Measurements from ENCODE around the gene KISS1.

KISS1 gene

DNA sequence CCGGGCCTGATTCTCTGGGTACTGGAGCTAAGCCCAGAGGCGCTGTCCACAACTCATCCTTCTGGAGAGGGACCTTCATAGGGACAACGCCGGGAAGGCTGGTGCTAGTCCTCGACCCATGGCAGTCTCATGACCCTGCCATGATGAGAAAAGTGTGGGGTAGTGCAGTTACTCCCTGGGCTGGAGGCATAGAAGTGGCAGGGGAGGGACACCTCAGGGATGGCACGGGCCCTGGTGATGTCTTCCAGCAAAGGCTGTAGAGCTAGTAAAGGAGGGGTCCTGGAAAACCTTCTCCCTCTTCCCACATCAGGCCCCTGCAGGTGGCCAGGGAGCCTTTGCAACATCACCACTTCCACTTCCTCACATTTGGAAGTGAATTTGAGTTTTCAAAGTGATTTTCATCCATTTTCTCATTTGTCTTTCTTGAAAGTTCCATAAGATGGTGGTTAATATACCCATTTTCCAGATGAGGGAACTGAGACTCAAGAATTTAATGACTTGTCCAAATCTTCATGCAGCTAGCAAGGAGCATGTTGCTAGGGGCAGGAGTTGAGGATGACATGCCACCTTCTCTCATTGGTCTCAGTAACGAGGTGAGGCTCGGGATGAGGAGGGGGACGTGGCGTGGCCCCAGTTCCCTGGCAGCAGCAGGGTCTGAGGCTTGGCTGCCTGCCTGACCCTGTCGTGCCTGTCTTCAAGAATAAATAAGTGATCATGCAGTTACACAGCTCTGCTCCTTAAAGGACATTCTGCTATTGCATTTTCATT is 20.8 kb upstream of the KISS1 start:
- no peak for DNase-seq

DNA sequence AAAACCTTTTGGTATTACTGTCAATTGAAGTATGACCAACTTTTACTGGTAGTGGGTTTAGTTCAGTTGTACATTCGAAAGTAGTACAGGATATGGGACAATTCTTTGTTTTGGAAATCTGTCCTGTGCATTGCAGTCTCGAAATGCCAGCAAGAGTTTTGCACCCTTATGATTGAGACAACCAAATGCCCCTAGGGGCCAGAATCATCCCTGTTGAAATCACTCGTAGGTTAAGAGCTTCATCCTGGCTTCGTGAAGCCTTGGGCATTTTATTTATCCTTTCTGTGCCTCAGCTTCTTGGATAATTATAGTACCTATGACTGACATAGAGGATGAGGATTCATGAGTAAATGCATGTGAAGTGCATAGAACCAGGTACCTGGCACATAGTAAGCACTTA is 19.9 kb upstream of the KISS1 start:
- DNase-seq, result no peak

DNA sequence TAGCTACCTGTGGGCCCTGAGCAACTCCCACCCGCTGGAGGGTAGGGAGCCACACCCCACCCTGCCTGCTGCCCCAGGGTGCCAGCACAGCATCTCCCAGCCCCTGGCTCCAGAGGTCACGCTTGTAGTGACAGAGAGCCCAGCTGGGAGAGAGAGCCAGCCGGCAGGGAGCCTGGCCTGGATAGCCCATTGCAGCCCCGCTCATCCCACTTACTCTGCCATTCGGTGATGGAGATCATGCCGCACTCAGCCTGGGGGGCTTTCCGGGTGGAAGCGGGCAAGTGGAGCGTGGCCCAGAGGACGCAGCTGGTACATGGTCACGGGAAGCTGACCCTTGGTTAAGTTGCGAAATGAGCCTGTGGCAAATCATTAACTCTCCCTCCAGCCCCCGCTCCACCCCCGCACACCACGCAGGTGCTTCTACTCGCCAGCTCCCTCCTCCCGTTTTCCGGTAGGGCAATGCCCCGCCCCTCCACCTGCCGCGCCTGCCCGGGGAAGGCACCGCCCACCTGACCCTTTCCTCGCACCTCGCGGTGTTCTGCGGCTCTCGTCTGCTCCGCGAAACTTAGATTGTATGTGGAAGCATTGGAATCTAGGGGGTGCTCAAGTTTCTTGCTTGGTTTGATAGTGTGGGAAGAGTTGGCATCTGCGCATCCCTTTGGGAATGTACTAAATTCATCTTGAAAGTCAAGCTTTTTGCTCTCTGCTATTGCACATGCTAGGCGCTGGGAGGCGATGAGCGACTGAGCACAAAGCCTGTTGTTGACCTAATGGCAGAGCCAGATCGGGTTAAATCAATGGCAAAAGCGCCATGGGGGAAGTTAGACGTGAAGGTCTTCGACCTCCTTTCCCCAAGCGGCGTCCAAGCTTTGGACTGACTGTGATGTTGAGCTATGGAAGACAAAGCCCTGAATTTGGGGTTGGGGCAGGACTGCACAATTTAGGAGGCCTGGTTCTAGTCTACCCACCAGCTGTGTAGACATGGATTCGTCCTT is 17.7 kb upstream of the KISS1 start, which contains the start of gene GOLT1A:
TSS of gene GOLT1A (minus strand) at position 321 of the 995 bp plus-strand sequence. CDS start at position 239, 82 bp downstream.
- DNase-seq, result no peak

DNA sequence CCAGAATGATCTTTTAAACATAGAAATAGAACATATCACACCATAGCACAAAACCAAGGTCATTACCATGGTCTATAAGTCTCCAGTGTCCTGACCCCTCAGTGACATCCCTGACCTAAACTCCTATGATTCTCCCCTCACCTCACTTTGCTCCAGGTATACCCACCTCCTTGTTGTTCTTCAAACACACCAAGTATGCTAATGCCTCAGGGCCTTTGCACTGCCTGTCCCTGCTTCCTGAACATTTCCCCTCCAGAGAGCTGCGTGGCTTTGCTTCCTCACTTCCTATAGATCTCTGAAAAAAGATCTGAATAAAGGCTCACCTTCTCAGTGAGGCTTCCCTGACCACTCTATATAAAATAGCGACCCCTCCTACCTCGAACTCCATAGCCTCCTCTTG is 16.4 kb upstream of the KISS1 start:
- DNase-seq, result no peak

DNA sequence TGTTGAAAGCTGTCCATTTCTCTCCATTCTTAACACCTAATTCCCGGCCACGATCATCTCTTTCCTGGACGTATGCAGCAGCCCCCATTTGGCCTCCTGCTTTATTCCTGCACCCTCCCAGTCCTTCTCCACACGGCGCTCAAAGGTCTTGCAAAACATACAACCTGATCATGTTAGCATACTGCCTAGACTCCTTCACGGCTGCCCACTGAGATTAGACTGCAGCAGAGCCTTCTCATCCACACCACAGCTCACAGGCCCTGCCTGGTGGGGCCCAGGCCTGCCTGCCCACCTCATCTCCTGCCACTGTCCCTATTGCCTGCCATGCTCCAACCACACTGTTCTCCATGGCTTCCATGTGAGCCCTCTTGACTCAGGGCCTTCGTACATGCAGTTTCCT is 14.8 kb upstream of the KISS1 start:
- no peak for DNase-seq

DNA sequence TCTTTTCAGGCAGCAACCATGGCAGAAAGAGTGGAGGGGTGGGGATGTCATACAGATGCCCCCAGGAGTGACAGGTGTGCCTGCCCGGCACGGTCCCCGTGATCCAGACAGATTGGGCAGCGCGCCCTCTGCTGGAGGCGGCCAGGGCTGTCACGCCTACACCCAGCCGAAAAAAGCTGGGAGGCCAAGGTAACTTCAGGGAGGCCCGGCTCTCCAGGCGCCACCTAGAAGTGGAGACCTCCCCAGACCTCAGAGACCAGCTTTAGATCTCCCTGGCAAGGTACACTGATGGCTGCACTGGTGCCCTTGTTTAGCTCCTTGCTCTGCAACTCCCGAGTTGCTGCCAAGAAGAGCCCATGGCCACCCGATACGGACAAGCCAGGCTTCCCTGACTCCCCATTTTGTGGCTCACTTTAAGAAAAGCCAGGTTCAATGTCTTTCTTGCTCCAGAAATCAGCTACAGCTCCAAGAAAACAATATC is 10.9 kb upstream of the KISS1 start:
- no peak for DNase-seq

DNA sequence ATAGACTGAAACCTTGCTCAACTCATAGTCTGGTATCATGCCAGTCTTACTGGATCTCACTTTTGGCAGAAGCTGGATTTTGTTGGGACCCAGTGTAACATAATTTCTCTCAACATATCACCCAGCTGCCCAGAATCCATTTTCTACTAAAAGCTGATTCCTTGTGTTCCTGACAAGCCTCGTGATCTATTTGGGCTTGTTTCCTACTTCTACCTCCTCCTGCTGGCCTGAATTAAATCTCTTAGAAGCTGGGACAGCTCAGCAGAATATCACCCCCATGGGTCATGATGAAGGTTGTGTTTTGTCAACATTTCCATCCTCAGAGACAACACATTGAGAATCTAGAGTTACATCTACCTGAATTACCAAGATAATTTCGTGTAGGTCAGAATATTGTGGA is 9.8 kb upstream of the KISS1 start:
- DNase-seq, result no peak

DNA sequence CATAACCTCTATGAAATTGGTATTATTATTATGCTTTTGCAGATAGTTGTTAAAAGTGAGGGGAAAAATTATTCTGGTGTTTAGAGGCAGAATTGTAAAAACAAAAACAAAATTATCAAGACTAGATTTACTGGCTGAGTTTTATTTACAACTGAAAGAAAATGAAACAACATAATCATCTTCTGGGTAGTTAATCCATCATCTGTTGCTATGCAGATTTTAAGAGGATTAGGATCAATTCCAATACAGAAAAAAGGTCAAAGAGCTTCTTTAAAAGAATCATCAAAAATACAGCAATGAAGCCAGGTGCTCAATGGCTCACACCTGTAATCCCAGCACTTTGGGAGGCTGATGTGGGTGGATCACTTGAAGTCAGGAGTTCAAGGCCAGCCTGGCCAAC is 9.2 kb upstream of the KISS1 start:
- DNase-seq, result no peak

DNA sequence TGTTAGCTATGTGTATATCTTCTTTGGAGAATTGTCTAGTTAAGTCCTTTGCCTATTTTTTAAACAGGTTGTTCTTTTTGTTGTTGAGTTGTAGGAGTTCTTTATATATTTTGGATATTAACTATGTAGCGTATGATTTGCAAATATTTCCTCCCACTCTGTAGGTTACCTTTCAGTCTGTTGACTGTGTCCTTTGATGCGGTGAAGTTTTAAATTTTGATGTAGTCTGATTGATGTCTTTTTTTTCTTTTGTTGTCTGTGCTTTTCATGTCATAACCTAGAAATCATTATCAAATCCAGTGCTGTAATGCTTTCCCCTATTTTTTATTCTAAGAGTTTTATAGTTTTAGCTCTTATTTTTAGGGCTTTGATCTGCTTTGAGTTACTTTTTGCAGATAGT is 8.7 kb upstream of the KISS1 start:
- no peak for DNase-seq

DNA sequence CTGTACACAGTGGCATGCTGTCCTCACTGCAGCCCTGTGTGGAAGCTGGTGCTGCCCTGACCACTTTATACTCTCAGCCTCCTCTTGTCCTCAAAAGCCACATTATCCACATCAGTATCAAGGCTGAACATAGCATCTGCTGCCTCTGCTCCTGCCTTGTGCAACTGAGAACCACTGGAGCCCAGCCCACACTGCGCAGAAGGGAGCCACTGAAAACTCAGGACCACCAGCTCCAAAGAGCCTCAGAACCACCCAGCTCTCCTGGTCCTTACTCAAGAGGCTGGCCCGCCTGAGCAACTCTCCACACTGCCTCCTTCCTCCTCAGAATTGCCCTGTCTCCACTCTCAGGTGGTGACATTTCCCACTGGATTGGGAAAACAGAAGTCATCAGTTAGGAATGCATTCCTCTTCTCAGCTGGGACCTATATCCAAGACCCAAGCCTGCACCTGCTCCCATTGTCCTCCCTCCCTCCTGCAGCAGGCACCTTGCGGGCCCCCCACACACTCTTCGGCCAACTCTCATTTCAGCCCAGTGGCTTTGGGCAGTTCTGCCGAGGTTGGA is 7.0 kb upstream of the KISS1 start:
- no peak for DNase-seq

DNA sequence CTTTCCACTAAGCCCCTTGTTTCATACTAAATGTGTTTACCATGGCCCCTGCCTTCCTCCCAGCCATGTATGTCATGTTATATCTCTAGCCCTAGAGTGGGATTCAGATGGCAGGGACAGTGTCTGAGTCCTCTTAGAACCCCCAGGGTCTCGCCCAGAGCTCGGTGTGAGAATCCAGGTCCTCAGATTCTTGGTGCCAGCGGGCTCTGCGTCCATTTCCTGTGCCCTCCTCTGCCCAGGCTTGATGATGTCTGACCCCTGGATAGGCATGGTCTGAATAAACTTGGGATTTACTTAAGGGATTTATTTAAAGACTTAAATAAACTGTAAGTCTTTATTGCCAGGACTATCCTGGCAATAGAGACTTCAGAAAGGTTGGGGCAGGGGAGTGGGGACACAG is 6.2 kb upstream of the KISS1 start:
- DNase-seq, result no peak

DNA sequence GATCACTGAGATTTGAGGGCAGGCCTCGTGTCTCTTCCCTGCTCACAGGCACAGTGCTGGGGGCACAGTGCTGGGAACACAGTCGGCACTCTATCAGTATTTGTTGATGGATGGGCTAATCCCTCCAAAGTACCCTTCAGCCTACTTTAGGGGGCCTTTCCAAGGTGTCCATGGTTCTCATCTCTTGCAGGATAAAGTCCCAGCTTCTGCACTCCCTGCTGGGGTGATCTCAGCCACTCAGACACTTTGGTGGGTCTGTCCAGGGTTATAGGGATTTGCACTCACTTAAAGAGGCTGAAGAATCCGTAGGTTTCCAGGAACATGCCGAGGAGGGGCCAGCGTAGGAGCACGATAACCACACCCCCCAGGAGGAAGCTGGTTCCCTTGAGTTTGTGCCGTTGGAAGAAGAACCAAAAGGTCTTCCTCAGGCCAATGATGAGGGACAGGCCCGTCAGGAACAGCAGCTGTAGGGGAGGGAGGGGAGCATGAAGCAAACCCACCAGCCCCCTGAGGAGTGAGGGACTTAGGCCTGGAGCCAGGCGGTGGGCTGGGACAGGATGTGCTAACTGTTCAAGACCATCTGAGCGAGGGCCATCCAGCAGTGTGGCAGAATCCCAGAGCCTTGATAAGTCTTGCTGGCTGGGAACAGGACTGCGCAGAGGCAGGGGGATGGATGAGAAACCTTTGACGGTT is 5.2 kb upstream of the KISS1 start:
- DNase-seq, result no peak

DNA sequence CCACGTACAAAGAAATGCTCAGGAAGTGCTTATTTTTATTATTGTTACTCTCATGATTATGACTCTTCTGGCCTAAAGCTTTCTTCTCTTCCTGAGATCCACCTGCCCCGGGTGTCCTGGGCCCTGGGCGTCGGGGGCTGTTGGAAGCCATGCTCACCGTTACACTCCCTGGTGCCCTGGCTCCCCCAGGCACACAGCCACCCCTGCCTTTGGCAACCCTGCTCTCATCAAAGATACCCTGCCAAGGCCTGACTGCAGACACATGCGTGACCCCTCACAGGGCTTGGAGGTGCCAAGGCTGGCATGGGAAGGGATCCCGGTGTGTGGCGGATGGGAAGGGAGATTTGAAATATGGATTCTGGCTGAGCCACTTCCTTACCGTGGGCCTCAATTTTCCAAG is 3.3 kb upstream of the KISS1 start:
- no peak for DNase-seq

DNA sequence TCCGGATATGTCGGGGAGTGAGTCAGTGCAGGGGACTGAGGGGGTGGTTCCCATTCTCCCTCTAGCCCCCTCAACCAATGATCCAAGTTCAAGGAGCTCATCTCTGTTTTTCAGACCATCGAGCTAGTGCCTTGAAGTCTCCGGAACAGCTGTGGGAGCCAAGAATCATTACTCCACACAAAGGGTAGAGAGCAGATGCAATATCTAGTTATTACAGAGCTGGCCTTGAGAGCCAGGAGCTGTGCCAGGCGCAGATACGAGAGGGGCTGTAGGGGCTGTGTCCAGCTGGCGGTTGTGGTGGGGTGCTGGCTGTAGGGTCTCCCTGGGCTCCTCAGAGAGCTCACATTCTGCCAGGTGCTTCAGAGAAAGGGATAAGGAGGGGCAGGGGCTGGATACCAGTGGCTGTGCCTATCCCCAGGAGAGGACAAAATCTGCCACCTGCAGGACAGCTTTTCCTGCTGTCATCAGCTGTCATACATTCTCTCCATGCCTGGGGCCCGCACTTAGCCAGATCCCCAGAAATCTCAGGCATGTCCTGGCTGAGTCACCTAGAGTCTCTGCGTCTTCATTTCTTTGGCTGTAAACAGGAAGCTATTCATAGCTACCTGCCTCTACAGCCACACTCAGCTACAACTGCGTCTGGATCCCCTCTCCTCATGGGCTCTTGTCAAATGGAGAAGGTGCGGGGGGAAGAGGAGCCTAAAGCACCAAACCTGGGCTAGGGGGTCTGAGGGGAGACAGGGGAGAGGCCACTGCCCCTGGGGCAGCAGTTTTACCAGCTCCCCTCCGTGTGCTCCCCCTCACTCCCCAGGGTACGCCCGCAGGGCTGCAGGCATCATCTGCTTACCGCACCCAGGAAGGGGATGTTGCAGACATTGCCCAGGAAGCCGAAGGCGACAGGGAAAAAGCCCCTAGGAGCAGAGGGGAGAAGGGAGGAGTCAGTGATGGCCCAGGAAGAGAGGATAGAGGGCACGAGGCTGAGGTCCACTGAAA is 2.4 kb upstream of the KISS1 start:
- no peak for DNase-seq

DNA sequence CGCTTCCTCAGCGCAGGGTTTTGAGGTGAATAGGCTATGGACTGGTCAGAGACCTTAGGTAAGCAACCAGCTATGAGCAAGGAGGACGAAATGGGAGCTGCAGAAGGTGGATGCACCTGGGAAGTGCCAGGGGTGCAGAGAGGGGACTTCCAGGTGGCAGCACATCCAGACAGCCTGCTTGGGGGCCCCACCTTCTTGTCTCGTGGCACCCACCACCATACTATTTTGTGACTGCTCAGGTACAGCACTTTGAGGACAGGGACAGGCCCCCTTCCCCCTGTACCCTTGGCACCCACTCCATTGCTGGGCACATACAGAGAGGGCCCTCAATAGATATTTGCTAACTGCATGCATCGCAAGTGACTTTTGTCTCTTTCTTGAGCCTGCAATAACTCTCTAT is 777 bp upstream of the KISS1 start:
- no peak for DNase-seq

DNA sequence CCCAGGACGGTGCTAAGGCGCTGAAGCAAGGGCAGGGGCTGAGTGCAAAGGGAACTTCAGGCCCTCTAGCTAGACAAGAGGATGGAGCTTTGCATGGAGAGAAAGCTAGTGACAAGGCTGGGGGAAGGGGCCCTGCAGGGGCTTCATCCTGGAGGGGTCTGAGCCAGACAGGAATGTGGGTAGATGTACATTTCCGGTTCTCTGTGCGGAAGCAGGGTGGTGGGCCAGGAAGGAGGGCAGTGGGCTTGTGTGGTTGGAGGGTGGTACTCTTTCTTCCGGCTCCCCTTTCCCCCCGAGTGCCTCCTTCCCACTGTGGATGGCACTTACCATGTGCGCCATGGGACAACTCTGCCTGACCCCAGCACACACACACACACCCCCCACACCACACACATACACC is 1.5 kb downstream of the KISS1 start:
- no peak for DNase-seq

DNA sequence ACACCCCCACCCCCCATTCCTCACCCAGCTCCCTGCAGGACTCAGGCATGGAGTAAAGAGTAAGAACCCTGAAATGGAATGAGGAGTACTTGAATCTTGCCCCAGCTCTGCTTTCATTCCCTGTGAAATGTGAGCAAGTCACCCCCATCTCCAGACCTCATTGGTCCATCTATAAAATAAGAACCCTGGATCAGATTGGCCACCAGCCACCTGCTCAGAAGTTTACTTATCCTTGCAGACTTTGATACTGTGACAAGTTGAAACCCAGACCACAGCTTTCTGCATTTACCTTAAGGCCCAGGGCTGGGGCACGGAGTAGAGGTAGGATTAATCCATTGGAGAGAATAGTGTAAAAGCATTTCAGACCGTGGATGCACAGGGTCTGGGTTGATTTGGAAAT is 2.2 kb downstream of the KISS1 start:
- no peak for DNase-seq

DNA sequence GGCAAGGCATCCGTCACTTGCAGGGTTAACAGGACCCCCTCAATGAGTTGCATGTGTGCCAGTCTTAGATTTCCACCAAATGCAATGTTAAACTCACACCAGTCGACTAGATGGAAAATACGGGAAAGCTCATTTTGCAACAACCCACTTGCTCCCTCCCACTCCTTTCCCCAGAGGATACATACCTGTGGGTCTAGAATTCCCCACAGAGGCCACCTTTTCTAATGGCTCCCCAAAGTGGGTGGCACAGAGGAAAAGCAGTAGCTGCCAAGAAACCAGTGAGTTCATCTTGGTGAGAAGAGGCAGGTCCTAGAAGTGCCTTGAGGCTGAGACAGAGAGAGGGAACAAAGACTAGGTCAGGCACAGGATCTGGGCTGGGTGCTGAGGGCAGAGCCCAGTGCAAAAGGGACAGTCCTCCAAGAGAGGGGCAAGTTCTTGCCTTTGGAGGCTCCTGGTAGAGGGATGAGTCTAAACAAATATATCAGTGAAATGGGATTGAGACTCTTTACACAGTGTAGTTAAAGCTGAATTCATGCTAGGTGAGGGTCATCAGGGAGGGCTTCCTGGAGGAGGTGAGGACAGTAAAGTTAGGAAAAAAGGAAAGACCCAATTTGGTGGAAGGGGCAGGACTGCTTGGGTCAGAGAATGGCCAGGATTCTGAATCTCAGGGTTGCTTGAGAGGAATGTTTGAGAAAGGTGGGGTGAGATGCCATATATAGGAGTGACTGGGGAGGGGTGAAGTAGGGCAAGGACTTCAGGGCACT is 3.5 kb downstream of the KISS1 start:
- no peak for DNase-seq

DNA sequence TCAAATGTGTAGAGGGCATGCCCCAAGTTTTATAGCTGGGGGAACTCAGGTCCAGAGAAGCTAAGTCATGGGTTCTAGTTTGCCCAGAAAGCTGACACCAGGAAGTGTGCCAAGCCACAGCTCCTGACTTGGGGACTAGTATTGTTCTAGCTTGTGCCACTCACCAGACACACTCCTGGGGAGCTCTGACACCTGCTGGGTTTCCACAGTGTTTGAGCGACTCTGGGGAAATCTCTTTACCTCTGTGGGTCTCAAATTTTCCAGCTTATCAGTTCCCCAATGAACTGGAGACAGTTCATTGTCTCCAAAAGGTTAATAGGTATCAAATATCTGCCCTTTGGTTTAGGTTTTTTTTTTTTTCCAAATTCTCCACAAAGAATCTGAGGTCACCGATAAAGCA is 4.2 kb downstream of the KISS1 start:
- no peak for DNase-seq

DNA sequence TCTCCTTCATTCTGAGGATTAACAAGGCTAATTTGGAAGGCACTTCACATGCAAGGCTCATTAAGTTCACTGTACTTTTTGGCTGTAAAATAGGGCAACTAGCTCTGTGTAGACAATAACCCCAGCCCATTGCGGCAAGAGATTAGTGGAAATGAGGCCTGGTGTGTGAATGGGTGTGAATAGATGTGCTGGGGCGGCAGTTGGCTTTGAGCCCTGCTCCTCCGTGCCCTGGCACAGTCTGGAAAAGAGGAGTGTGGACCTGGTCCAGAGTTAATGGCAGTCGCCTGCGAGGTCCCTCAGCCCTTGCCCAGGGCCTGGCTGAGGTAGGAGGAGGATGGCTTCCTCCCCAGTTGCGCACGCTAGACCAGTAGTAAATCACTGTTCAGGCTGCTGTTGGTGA is 4.8 kb downstream of the KISS1 start:
- DNase-seq, result no peak

Measured in NCI-H748 treated with DMSO at 0.1 percent for 48 hours (cell line).